Mammary epithelial cell (primary cell): ENCODE measurements around the gene LRRK2.

Experiments used
- EZH2 ChIP-seq: IDR thresholded peaks from 2 replicates; pipeline ENCODE4 v1.6.1; 2012; ENCODE audit warnings: low read length, inconsistent platforms, borderline replicate concordance
- TF ChIP-seq, protein P1 (sequence below), 2 donors: IDR thresholded peaks in 1 of 2; conservative IDR thresholded peaks in 1 of 2; 2 replicates each; pipeline ENCODE4 v1.5.1; 2011 to 2012; ENCODE audit warnings: inconsistent platforms in 2 of 2, low read length in 2 of 2, mild to moderate bottlenecking in 2 of 2, control low read depth in 1 of 2, low read depth in 1 of 2; ENCODE audit not compliant: insufficient read depth in 1 of 2; ENCODE audit errors: extremely low read depth in 1 of 2

DNA sequence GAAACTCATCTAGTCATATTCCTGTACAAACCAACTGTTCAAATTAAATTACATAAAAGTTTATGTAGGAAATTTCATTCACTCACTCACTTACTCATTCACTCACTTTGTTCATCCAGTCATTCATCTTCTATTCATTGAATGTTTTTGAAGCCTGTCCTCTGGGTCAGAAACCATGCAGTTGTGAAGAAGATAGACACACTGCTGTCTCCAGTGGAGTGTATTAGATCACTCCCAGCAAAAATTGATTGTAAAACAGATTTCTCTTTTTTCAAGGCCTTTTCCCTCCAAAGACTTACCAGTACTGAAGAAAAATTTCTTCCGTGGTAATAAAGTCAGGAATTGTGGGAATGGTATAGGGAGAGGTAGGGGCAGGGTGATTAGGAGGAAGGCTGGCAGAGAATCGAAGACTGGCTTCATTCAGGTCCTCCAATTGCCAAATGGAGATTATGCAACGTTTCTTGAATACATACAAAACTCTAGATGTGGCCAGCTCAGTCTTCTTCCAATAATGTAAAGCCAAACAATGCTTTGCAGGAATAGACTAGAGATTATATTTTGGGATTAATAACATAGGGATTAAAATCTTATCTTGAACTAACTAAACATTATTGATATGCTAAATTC, 9.1 kb downstream of the LRRK2 start:
- TF ChIP-seq, protein P1, sequence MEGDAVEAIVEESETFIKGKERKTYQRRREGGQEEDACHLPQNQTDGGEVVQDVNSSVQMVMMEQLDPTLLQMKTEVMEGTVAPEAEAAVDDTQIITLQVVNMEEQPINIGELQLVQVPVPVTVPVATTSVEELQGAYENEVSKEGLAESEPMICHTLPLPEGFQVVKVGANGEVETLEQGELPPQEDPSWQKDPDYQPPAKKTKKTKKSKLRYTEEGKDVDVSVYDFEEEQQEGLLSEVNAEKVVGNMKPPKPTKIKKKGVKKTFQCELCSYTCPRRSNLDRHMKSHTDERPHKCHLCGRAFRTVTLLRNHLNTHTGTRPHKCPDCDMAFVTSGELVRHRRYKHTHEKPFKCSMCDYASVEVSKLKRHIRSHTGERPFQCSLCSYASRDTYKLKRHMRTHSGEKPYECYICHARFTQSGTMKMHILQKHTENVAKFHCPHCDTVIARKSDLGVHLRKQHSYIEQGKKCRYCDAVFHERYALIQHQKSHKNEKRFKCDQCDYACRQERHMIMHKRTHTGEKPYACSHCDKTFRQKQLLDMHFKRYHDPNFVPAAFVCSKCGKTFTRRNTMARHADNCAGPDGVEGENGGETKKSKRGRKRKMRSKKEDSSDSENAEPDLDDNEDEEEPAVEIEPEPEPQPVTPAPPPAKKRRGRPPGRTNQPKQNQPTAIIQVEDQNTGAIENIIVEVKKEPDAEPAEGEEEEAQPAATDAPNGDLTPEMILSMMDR (conservative IDR thresholded peaks at IDR 0.05 in 1 of 2, IDR thresholded peaks at IDR 0.05 in 1 of 2; ENCODE audit: extremely low read depth in 1 of 2, insufficient read depth in 1 of 2, low read depth in 1 of 2, low read length in 2 of 2): no peak
- no peak for TF ChIP-seq EZH2
